ELR (cell line): ENCODE measurements around the gene PRKCE.
A peak's percentile ranks its signal among the peaks of the same experiment; 100 is the strongest.
"Not testable (repeated sequence)": the region's sequence is repeated elsewhere in the genome, so short reads cannot be mapped to it uniquely, and the experiment has no call there.

Source experiments
- DNase-seq: peaks from one replicate; pipeline ENCODE4 v3.0.0-alpha.2; 2015; ENCODE audit warnings: low read depth

PRKCE gene

GRCh38 chr2:45699032-45699658 lies 47.7 kb downstream of the PRKCE start:
- peak; percentile 93 for DNase-seq

- no peak for DNase-seq
Observed at GRCh38 chr2:45700407-45701013, 49.0 kb downstream of the PRKCE start.

GRCh38 chr2:45705233-45705632 lies 53.8 kb downstream of the PRKCE start:
- DNase-seq, result no peak

- DNase-seq, result no peak
Observed at GRCh38 chr2:45706033-45706432, 54.6 kb downstream of the PRKCE start.

GRCh38 chr2:45707006-45707405 lies 55.5 kb downstream of the PRKCE start:
- DNase-seq, result no peak

GRCh38 chr2:45707661-45708060 lies 56.2 kb downstream of the PRKCE start:
- DNase-seq, result no peak

- no peak for DNase-seq
Observed at GRCh38 chr2:45708501-45708900, 57.0 kb downstream of the PRKCE start.

GRCh38 chr2:45709137-45709536 lies 57.7 kb downstream of the PRKCE start:
- DNase-seq, result no peak

- DNase-seq, result no peak
Observed at GRCh38 chr2:45710468-45710867, 59.0 kb downstream of the PRKCE start.

- DNase-seq, result no peak
Observed at GRCh38 chr2:45711224-45711623, 59.7 kb downstream of the PRKCE start.

GRCh38 chr2:45712570-45712969 lies 61.1 kb downstream of the PRKCE start:
- DNase-seq, result no peak

GRCh38 chr2:45713136-45713535 lies 61.7 kb downstream of the PRKCE start:
- DNase-seq, result no peak

GRCh38 chr2:45713591-45713990 lies 62.1 kb downstream of the PRKCE start:
- DNase-seq, result no peak

- no peak for DNase-seq
Observed at GRCh38 chr2:45714679-45715078, 63.2 kb downstream of the PRKCE start.

- no peak for DNase-seq
Observed at GRCh38 chr2:45715601-45716379, 64.3 kb downstream of the PRKCE start.

GRCh38 chr2:45716432-45716831 lies 65.0 kb downstream of the PRKCE start:
- not testable (repeated sequence) for DNase-seq

GRCh38 chr2:45716915-45717314 lies 65.4 kb downstream of the PRKCE start:
- no peak for DNase-seq

- no peak for DNase-seq
Observed at GRCh38 chr2:45720210-45720609, 68.7 kb downstream of the PRKCE start.

- DNase-seq, result no peak
Observed at GRCh38 chr2:45721150-45721549, 69.7 kb downstream of the PRKCE start.

GRCh38 chr2:45722477-45722876 lies 71.0 kb downstream of the PRKCE start:
- no peak for DNase-seq

GRCh38 chr2:45723857-45724256 lies 72.4 kb downstream of the PRKCE start:
- no peak for DNase-seq

- DNase-seq, result no peak
Observed at GRCh38 chr2:45724335-45724734, 72.9 kb downstream of the PRKCE start.

- DNase-seq, result no peak
Observed at GRCh38 chr2:45725731-45726130, 74.3 kb downstream of the PRKCE start.
